Neural cell (in vitro differentiated cells): Measurements from ENCODE around the gene ITPR3. TPM values are rescaled to one million over a fixed set of nuclear protein-coding genes. Genes with fewer than 3 reads are reported as not detected.

Source experiments
- H2AFZ ChIP-seq: fragments of 200-600, 300-800 bp; sonication (generic), shearing (Covaris generic); 2 replicates; pipeline ENCODE4 v1.6.0; 2014; ENCODE audit warnings: low read depth, mild to moderate bottlenecking, antibody characterized with exemption, low read length, moderate library complexity
- H3F3A ChIP-seq: fragments of 200-600 bp; shearing (Covaris generic); 2 replicates; pipeline ENCODE4 v1.6.1; 2016; ENCODE audit warnings: mild to moderate bottlenecking, moderate library complexity, mixed read lengths, antibody characterized with exemption, low read length; ENCODE audit not compliant: insufficient read depth, poor library complexity, severe bottlenecking
- H3K27ac ChIP-seq: fragments of 200-600, 300-800 bp; sonication (generic), shearing (Covaris generic); 2 replicates; pipeline ENCODE4 v1.5.1; 2014; ENCODE audit warnings: mild to moderate bottlenecking, low read length, moderate library complexity
- H3K27me3 ChIP-seq: fragments of 300-800, 200-600 bp; sonication (generic), shearing (Covaris generic); 2 replicates; pipeline ENCODE4 v1.6.0; 2014; ENCODE audit warnings: mild to moderate bottlenecking, low read depth, low read length, moderate library complexity; ENCODE audit not compliant: insufficient read depth
- H3K36me3 ChIP-seq: fragments of 300-800, 200-600 bp; sonication (generic), shearing (Covaris generic); 2 replicates; pipeline ENCODE4 v1.5.1; 2014; ENCODE audit warnings: mild to moderate bottlenecking, antibody characterized with exemption, low read length, moderate library complexity; ENCODE audit not compliant: insufficient read depth
- H3K4me2 ChIP-seq: fragments of 300-800, 200-600 bp; sonication (generic), shearing (Covaris generic); 2 replicates; pipeline ENCODE4 v1.6.0; 2014; ENCODE audit warnings: mild to moderate bottlenecking, low read length
- H3K4me3 ChIP-seq: fragments of 300-800, 200-600 bp; sonication (generic), shearing (Covaris generic); 2 replicates; pipeline ENCODE4 v1.5.1; 2014; ENCODE audit warnings: mild to moderate bottlenecking, low read length, moderate library complexity
- H3K79me2 ChIP-seq: fragments of 200-600 bp; shearing (Covaris generic); replicated peaks from 2 replicates; pipeline ENCODE4 v1.6.0; 2014; ENCODE audit warnings: mild to moderate bottlenecking, low read length, moderate library complexity; ENCODE audit not compliant: insufficient read depth
- H3K9ac ChIP-seq: fragments of 300-800, 200-600 bp; sonication (generic), shearing (Covaris generic); 2 replicates; pipeline ENCODE4 v1.6.1; 2016; ENCODE audit warnings: mild to moderate bottlenecking, low read length, mixed read lengths
- H3K9me2 ChIP-seq: fragments of 200-600 bp; shearing (Covaris generic); 2 replicates; pipeline ENCODE4 v1.6.1; 2016; ENCODE audit warnings: mild to moderate bottlenecking, low read length, mixed read lengths; ENCODE audit not compliant: insufficient read depth
- H3K9me3 ChIP-seq: fragments of 200-600, 300-800 bp; sonication (generic), shearing (Covaris generic); 2 replicates; pipeline ENCODE4 v1.6.1; 2016; ENCODE audit warnings: mild to moderate bottlenecking, mixed run types, low read length, moderate library complexity, mixed read lengths
- H4K20me1 ChIP-seq: fragments of 200-600 bp; shearing (Covaris generic); 2 replicates; pipeline ENCODE4 v1.6.1; 2016; ENCODE audit warnings: mild to moderate bottlenecking, mixed run types; ENCODE audit not compliant: insufficient read depth
- EP300 ChIP-seq: fragments of 450-650 bp; conservative IDR thresholded peaks from 2 replicates; pipeline ENCODE4 v1.6.1; 2014; ENCODE audit warnings: antibody characterized with exemption, mild to moderate bottlenecking, moderate library complexity; ENCODE audit not compliant: poor library complexity, severe bottlenecking
- EZH2 ChIP-seq: fragments of 200-600, 300-800 bp; shearing (Covaris generic), sonication (generic); IDR thresholded peaks from 2 replicates; pipeline ENCODE4 v1.6.1; 2014; ENCODE audit warnings: antibody characterized with exemption, low read length, borderline replicate concordance, mild to moderate bottlenecking; ENCODE audit not compliant: insufficient read depth, poor library complexity, severe bottlenecking
- MXI1 ChIP-seq: fragments of 450-650 bp; conservative IDR thresholded peaks from 2 replicates; pipeline ENCODE4 v1.6.1; 2014; ENCODE audit warnings: antibody characterized with exemption, mild to moderate bottlenecking; ENCODE audit not compliant: poor library complexity, severe bottlenecking
- POLR2AphosphoS5 ChIP-seq: IDR thresholded peaks from 2 replicates; pipeline ENCODE4 v1.6.1; 2012
- RAD21 ChIP-seq: fragments of 450-650 bp; conservative IDR thresholded peaks from 2 replicates; pipeline ENCODE4 v1.6.1; 2014; ENCODE audit warnings: antibody characterized with exemption, mild to moderate bottlenecking, moderate library complexity
- SMC3 ChIP-seq: fragments of 450-650 bp; conservative IDR thresholded peaks from 2 replicates; pipeline ENCODE4 v1.6.1; 2014; ENCODE audit warnings: antibody characterized with exemption, mild to moderate bottlenecking, moderate library complexity; ENCODE audit not compliant: poor library complexity
- TAF1 ChIP-seq: IDR thresholded peaks from 2 replicates; pipeline ENCODE4 v1.6.1; 2012; ENCODE audit warnings: low read depth
- polyA plus RNA-seq: library from polyadenylated mRNA; depleted of rRNA; stranded (reverse); fragments of >200 nt; gene quantifications from 2 replicates; pipeline ENCODE4 v1.2.3, GENCODE V29; 2014
- TF ChIP-seq, protein P1 (sequence below): fragments of 450-650 bp; IDR thresholded peaks from 2 replicates; pipeline ENCODE4 v1.5.1; 2014; ENCODE audit warnings: antibody characterized with exemption, mild to moderate bottlenecking, moderate library complexity; ENCODE audit not compliant: poor library complexity, severe bottlenecking
- TF ChIP-seq, protein P2 (sequence below): IDR thresholded peaks from 2 replicates; pipeline ENCODE4 v1.6.1; 2012; ENCODE audit warnings: borderline replicate concordance

Gene ITPR3
- polyA plus RNA-seq, 1 donor from 2014 or later: 0.11 TPM

DNA sequence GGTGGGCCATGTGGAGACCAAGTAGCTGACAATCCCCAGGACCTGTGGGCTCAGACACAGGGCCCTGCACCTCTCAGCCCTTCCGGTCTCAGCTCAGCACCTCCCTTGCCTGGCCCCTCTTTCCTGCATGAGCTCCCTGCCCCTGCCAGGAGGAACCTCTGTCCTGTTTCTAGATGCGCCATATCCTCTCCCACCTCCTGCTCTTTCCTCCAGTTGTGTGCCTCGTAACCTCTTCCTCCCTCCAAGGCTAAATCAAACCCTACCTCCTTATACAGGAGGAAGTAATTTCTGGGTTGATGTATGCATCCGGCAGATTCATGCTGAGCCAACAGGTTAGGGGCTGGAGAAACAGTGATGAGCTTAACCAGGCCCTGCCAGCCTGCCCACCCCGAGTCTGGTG lies 30.9 kb downstream of the ITPR3 start:
- H3F3A ChIP-seq: no peaks in the 10 kb centered on the region
- no peaks in the 10 kb centered on the region for H3K36me3 ChIP-seq
- H3K4me2 ChIP-seq: no peak overlapping the region
- no peaks in the 10 kb centered on the region for H3K9me3 ChIP-seq
- no peak overlapping the region for H3K4me3 ChIP-seq
- H2AFZ ChIP-seq: no peak overlapping the region
- H3K9me2 ChIP-seq: no peaks in the 10 kb centered on the region
- no peaks in the 10 kb centered on the region for H3K79me2 ChIP-seq
- H3K27me3 ChIP-seq: no peaks in the 10 kb centered on the region
- H3K27ac ChIP-seq: no peak overlapping the region
- TF ChIP-seq TAF1 (no peak), EP300 (no peak), EZH2 (no peak), RAD21 (no peak), MXI1 (no peak), POLR2AphosphoS5 (no peak), SMC3 (no peak)
- TF ChIP-seq, protein P1, sequence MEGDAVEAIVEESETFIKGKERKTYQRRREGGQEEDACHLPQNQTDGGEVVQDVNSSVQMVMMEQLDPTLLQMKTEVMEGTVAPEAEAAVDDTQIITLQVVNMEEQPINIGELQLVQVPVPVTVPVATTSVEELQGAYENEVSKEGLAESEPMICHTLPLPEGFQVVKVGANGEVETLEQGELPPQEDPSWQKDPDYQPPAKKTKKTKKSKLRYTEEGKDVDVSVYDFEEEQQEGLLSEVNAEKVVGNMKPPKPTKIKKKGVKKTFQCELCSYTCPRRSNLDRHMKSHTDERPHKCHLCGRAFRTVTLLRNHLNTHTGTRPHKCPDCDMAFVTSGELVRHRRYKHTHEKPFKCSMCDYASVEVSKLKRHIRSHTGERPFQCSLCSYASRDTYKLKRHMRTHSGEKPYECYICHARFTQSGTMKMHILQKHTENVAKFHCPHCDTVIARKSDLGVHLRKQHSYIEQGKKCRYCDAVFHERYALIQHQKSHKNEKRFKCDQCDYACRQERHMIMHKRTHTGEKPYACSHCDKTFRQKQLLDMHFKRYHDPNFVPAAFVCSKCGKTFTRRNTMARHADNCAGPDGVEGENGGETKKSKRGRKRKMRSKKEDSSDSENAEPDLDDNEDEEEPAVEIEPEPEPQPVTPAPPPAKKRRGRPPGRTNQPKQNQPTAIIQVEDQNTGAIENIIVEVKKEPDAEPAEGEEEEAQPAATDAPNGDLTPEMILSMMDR: no peak
- TF ChIP-seq, protein P2, sequence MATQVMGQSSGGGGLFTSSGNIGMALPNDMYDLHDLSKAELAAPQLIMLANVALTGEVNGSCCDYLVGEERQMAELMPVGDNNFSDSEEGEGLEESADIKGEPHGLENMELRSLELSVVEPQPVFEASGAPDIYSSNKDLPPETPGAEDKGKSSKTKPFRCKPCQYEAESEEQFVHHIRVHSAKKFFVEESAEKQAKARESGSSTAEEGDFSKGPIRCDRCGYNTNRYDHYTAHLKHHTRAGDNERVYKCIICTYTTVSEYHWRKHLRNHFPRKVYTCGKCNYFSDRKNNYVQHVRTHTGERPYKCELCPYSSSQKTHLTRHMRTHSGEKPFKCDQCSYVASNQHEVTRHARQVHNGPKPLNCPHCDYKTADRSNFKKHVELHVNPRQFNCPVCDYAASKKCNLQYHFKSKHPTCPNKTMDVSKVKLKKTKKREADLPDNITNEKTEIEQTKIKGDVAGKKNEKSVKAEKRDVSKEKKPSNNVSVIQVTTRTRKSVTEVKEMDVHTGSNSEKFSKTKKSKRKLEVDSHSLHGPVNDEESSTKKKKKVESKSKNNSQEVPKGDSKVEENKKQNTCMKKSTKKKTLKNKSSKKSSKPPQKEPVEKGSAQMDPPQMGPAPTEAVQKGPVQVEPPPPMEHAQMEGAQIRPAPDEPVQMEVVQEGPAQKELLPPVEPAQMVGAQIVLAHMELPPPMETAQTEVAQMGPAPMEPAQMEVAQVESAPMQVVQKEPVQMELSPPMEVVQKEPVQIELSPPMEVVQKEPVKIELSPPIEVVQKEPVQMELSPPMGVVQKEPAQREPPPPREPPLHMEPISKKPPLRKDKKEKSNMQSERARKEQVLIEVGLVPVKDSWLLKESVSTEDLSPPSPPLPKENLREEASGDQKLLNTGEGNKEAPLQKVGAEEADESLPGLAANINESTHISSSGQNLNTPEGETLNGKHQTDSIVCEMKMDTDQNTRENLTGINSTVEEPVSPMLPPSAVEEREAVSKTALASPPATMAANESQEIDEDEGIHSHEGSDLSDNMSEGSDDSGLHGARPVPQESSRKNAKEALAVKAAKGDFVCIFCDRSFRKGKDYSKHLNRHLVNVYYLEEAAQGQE: no peak
- no peak overlapping the region for H3K9ac ChIP-seq
- H4K20me1 ChIP-seq: no peaks in the 10 kb centered on the region

DNA sequence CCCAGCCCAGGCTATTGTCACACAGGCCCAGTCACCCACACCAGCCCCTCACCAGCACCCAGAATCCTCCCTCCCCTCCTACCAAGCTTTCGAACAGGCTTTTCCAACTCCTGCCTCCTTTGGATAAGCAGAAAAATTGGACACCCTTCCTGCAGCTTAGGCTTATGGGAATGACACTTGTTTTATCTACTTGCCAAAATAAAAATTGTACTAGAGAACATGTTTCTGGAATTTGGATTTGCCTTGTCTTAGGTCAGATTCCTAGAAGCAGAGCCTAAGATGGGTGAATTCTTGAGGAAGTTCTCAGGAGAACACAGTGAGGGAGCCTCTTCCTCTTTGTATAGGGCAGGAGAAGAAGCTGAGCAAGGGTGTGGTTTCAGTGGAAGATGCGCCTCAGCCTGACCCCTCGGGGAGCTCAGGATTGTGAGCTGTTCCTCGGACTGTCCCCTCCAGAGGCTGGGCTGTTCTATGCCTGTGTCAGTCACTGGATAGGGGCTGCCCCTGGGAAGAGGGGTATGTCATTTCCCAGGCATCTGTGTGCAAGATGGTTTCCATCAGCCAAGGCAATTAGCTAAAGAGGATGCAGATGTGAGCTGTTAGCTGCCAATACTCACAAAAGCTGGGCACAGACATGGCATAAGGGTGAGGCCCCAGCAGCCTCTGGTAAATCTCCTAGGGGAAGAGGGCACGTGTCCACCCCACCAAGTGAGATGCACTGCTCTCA lies 33.9 kb downstream of the ITPR3 start:
- no peaks in the 10 kb centered on the region for H3K36me3 ChIP-seq
- H3K9me3 ChIP-seq: no peaks in the 10 kb centered on the region
- TF ChIP-seq RAD21: no peak
- no peaks in the 10 kb centered on the region for H3K79me2 ChIP-seq
- no peak overlapping the region for H3K4me3 ChIP-seq
- H4K20me1 ChIP-seq: no peaks in the 10 kb centered on the region
- H3K27ac ChIP-seq: no peak overlapping the region
- H3K9me2 ChIP-seq: no peaks in the 10 kb centered on the region
- no peak overlapping the region for H2AFZ ChIP-seq
- no peaks in the 10 kb centered on the region for H3F3A ChIP-seq
- H3K4me2 ChIP-seq: no peak overlapping the region
- no peaks in the 10 kb centered on the region for H3K27me3 ChIP-seq
- H3K9ac ChIP-seq: no peak overlapping the region
